K562 (cell line): Measurements from ENCODE around the gene PHKA2.

Source experiments
- DPF2 ChIP-seq: fragments of 450-650 bp; IDR thresholded peaks from 2 replicates; pipeline ENCODE4 v1.6.1; 2016
- JUNB ChIP-seq: fragments of 450-650 bp; formaldehyde crosslinking; conservative IDR thresholded peaks from 2 replicates; pipeline ENCODE4 v1.4.0; 2020; ENCODE audit warnings: mild to moderate bottlenecking
- POLR2A ChIP-seq: fragments of 450-650 bp; conservative IDR thresholded peaks from 2 replicates; pipeline ENCODE4 v1.6.1; 2016
- STAT5A ChIP-seq: IDR thresholded peaks from 2 replicates; pipeline ENCODE4 v1.6.1; 2012; ENCODE audit warnings: low read length, inconsistent platforms, borderline replicate concordance

DNA sequence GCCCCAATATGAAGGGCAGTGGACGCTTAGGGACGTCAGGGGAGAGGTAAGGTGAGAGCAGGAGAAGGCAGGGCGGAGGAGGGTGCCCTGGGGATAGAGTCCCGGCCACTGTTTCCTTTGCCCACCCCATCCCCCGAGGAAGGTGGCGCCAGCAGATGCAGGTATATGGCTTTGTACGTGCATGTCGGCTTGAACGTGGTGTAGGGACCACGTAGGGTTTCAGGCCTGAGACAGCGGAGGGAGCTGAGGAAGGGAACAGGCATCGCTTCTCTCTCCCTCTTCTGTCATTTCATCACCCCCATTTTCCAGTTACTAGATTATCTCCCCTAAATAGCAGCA, 97.9 kb downstream of the PHKA2 start:
- TF ChIP-seq JUNB (CRISPR knock-in tag) (no peak), STAT5A (no peak), DPF2 (no peak), POLR2A (no peak)
